ENCODE measurements around the gene MORN3. TPM values are rescaled to one million over a fixed set of nuclear protein-coding genes. Genes with fewer than 3 reads are reported as not detected.
"Not testable (repeated sequence)": the region's sequence is repeated elsewhere in the genome, so short reads cannot be mapped to it uniquely, and the experiment has no call there.

Gene MORN3, protein sequence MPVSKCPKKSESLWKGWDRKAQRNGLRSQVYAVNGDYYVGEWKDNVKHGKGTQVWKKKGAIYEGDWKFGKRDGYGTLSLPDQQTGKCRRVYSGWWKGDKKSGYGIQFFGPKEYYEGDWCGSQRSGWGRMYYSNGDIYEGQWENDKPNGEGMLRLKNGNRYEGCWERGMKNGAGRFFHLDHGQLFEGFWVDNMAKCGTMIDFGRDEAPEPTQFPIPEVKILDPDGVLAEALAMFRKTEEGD
- total RNA-seq (under 1 TPM; 0.19 to 0.70 (median 0.46) TPM), polyA plus RNA-seq (under 1 TPM; 0.49 to 0.99 TPM)

GRCh38 chr12:121669521-121669900 is at the start of gene MORN3:
Gene MORN3 (minus strand): TSS chr12:121669654. CDS start chr12:121669483, 171 bp downstream.
- Histone ChIP-seq H3K4me3 (no peak within 1 kb of the TSS), H3K36me3 (no peaks in the 10 kb centered on the region), H3K4me1 (peaks cover 0 to 18% (median 7%) of the 10 kb centered on the region in 3 donors), H3K27me3 (no peaks in the 10 kb centered on the region), H3K27ac (no peak within 1 kb of the TSS), H3K9me3 (no peaks in the 10 kb centered on the region)
- intact Hi-C loops (cut with DNase I): no loop called here
- DNase-seq (no peak), FAIRE-seq (no peak), ATAC-seq (no peak)
- WGBS, 2 donors: 92 to 98% methylated on average over 5 of the region's 5 CpGs
- TF ChIP-seq, protein P1, sequence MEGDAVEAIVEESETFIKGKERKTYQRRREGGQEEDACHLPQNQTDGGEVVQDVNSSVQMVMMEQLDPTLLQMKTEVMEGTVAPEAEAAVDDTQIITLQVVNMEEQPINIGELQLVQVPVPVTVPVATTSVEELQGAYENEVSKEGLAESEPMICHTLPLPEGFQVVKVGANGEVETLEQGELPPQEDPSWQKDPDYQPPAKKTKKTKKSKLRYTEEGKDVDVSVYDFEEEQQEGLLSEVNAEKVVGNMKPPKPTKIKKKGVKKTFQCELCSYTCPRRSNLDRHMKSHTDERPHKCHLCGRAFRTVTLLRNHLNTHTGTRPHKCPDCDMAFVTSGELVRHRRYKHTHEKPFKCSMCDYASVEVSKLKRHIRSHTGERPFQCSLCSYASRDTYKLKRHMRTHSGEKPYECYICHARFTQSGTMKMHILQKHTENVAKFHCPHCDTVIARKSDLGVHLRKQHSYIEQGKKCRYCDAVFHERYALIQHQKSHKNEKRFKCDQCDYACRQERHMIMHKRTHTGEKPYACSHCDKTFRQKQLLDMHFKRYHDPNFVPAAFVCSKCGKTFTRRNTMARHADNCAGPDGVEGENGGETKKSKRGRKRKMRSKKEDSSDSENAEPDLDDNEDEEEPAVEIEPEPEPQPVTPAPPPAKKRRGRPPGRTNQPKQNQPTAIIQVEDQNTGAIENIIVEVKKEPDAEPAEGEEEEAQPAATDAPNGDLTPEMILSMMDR (IDR thresholded peaks at IDR 0.05): no peak

GRCh38 chr12:121718653-121719239 is 49.3 kb upstream of the MORN3 start:
- FAIRE-seq (no peak), ATAC-seq (no peak)
- intact Hi-C loops (cut with DNase I): no loop called here

GRCh38 chr12:121717041-121717699 is 47.7 kb upstream of the MORN3 start:
- ATAC-seq: no peak
- Histone ChIP-seq H3K9me3 (no peaks in the 10 kb centered on the region), H3K4me1 (no peaks in the 10 kb centered on the region), H3K27me3 (no peaks in the 10 kb centered on the region), H3K27ac (no peak overlapping the region), H3K4me3 (no peak overlapping the region), H3K36me3 (no peaks in the 10 kb centered on the region)
- no peak for FAIRE-seq
- intact Hi-C loops (cut with DNase I): no loop called here
- TF ChIP-seq, protein P1 (IDR thresholded peaks at IDR 0.05): no peak
- 86 to 89% methylated on average over 10 of the region's 10 CpGs for WGBS, 2 donors
- no peak for DNase-seq

More at GRCh38 chr12:121718653-121719239, 49.3 kb upstream of the MORN3 start:
- Histone ChIP-seq H3K4me1 (no peaks in the 10 kb centered on the region), H3K9me3 (no peaks in the 10 kb centered on the region), H3K27ac (no peak overlapping the region), H3K36me3 (no peaks in the 10 kb centered on the region), H3K27me3 (no peaks in the 10 kb centered on the region), H3K4me3 (no peak overlapping the region)
- DNase-seq: no peak
- WGBS, 2 donors: 91 to 97% methylated on average over 3 of the region's 3 CpGs
- TF ChIP-seq, protein P1 (IDR thresholded peaks at IDR 0.05): no peak

DNA sequence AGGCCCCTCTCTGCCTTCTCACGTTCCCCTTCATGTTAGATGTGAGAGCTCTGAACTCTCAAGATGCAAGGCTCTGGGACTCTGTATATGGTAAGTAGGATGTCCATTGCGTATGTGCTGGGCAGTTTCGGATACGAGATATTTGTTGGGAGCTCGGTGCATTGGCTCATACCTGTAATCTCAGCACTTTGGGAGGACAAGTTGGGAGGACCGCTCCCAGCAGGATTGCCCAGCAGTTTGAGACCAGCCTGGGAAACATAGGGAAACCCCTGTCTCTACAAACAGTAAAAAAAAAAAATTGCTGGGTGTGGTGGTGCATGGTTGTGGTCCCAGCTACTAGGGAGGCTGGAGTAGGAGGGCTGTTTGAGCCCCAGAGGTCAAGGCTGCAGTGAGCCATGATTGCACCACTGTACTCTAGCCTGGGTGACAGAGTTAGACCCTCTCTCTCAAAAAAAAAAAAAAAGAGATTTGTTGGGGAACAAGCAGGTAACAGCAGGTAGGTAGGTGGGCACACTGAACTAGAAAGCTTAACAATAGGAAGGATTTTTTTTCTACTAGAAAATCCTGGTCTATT is 46.5 kb upstream of the MORN3 start:
- intact Hi-C loops (cut with DNase I): no loop called here
- WGBS, 2 donors: 77 to 79% methylated on average over 6 of the region's 6 CpGs
- no peaks in the 10 kb centered on the region for H3K27me3 ChIP-seq
- TF ChIP-seq, protein P1 (IDR thresholded peaks at IDR 0.05): no peak
- no peak for FAIRE-seq
- H3K27ac ChIP-seq: no peak overlapping the region
- H3K36me3 ChIP-seq: no peaks in the 10 kb centered on the region
- no peak for DNase-seq
- H3K4me1 ChIP-seq: no peaks in the 10 kb centered on the region
- no peak overlapping the region for H3K4me3 ChIP-seq
- ATAC-seq: no peak
- no peaks in the 10 kb centered on the region for H3K9me3 ChIP-seq

GRCh38 chr12:121715055-121715454 is 45.6 kb upstream of the MORN3 start:
- not testable (repeated sequence) for FAIRE-seq, H3K4me3 ChIP-seq

More at GRCh38 chr12:121715055-121715454, 45.6 kb upstream of the MORN3 start:
- intact Hi-C loops (cut with DNase I); H3K27ac ChIP-seq; H3K36me3 ChIP-seq; H3K4me1 ChIP-seq; H3K27me3 ChIP-seq; DNase-seq; ATAC-seq; H3K9me3 ChIP-seq: not testable (repeated sequence)
- WGBS, 2 donors: 93 to 97% methylated on average over 7 of the region's 7 CpGs

Measured in pancreas (tissue), 10 donors.